PC-3 (cell line): ENCODE results near the gene CFAP99.

Experiments used
- CTCF ChIP-seq: fragments of 300-600 bp; sonication (generic); conservative IDR thresholded peaks from 2 replicates; pipeline ENCODE4 v1.5.1; 2017; ENCODE audit warnings: antibody characterized with exemption, low read depth, mild to moderate bottlenecking, low read length
- EZH2 ChIP-seq: fragments of 300-600 bp; sonication (generic); IDR thresholded peaks from one replicate; pipeline ENCODE4 v1.6.1; 2017; ENCODE audit warnings: antibody characterized with exemption, mild to moderate bottlenecking, low read length; ENCODE audit not compliant: unreplicated experiment
- EZH2phosphoT487 ChIP-seq: fragments of 300-600 bp; sonication (generic); IDR thresholded peaks from 2 replicates; pipeline ENCODE4 v1.6.1; 2018; ENCODE audit warnings: mild to moderate bottlenecking, antibody characterized with exemption, low read length, borderline replicate concordance

- TF ChIP-seq CTCF, result no peak
- TF ChIP-seq EZH2phosphoT487, result no peak
- TF ChIP-seq EZH2, result no peak
Observed at GRCh38 chr4:2412534-2412884, 6.2 kb upstream of the CFAP99 start.
